HEK293T (cell line): ENCODE measurements around the gene BMP5.

Experiments
- CTCF ChIA-PET: fragments of 350-600 bp; formaldehyde crosslinking; extraction: SDS; loops from one replicate; lab custom pipeline; 2021; ENCODE audit warnings: antibody characterized with exemption, inconsistent platforms; lab: Yijun Ruan, JAX
- POLR2A ChIA-PET: fragments of 350-600 bp; formaldehyde crosslinking; extraction: SDS; loops from one replicate; lab custom pipeline; 2020; ENCODE audit warnings: antibody characterized with exemption, inconsistent platforms; lab: Yijun Ruan, JAX
- DNase-seq: peaks from one replicate; pipeline ENCODE4 v3.0.0; 2012; ENCODE audit warnings: mixed read lengths; ENCODE audit errors: extremely low spot score
- BHLHE40 ChIP-seq: fragments of 450-650 bp; IDR thresholded peaks from 2 replicates; pipeline ENCODE4 v1.6.1; 2016; ENCODE audit warnings: mild to moderate bottlenecking, moderate library complexity, borderline replicate concordance
- CTBP1 ChIP-seq: fragments of 450-650 bp; IDR thresholded peaks from 2 replicates; pipeline ENCODE4 v1.6.1; 2016; ENCODE audit warnings: borderline replicate concordance
- FOXA1 ChIP-seq: fragments of 450-650 bp; IDR thresholded peaks from 2 replicates; pipeline ENCODE4 v1.6.1; 2016; ENCODE audit warnings: mild to moderate bottlenecking
- FOXK2 ChIP-seq: fragments of 450-650 bp; IDR thresholded peaks from 2 replicates; pipeline ENCODE4 v1.6.1; 2016; ENCODE audit warnings: mild to moderate bottlenecking
- HDGF ChIP-seq: fragments of 450-650 bp; IDR thresholded peaks from 2 replicates; pipeline ENCODE4 v1.6.1; 2017; ENCODE audit warnings: antibody characterized with exemption, borderline replicate concordance
- L3MBTL2 ChIP-seq: fragments of 450-650 bp; conservative IDR thresholded peaks from 2 replicates; pipeline ENCODE4 v1.6.1; 2016; ENCODE audit warnings: mild to moderate bottlenecking
- LEF1 ChIP-seq: fragments of 450-650 bp; IDR thresholded peaks from 2 replicates; pipeline ENCODE4 v1.6.1; 2017; ENCODE audit warnings: mild to moderate bottlenecking, borderline replicate concordance
- NFRKB ChIP-seq: fragments of 450-650 bp; IDR thresholded peaks from 2 replicates; pipeline ENCODE4 v1.6.1; 2016; ENCODE audit warnings: mild to moderate bottlenecking, moderate library complexity
- SUZ12 ChIP-seq: fragments of 450-650 bp; IDR thresholded peaks from 2 replicates; pipeline ENCODE4 v1.6.1; 2016; ENCODE audit warnings: mild to moderate bottlenecking
- TARDBP ChIP-seq: fragments of 450-650 bp; IDR thresholded peaks from 2 replicates; pipeline ENCODE4 v1.6.1; 2016
- ZNF384 ChIP-seq: fragments of 450-650 bp; IDR thresholded peaks from 2 replicates; pipeline ENCODE4 v1.6.1; 2016

The BMP5 gene

GRCh38 chr6:55708711-55709110 lies 166.7 kb downstream of the BMP5 start:
- POLR2A ChIA-PET: no interaction called here
- TF ChIP-seq TARDBP (no peak), FOXK2 (no peak), NFRKB (no peak), ZNF384 (no peak)
- no peak for DNase-seq
- CTCF ChIA-PET: no interaction called here

DNA sequence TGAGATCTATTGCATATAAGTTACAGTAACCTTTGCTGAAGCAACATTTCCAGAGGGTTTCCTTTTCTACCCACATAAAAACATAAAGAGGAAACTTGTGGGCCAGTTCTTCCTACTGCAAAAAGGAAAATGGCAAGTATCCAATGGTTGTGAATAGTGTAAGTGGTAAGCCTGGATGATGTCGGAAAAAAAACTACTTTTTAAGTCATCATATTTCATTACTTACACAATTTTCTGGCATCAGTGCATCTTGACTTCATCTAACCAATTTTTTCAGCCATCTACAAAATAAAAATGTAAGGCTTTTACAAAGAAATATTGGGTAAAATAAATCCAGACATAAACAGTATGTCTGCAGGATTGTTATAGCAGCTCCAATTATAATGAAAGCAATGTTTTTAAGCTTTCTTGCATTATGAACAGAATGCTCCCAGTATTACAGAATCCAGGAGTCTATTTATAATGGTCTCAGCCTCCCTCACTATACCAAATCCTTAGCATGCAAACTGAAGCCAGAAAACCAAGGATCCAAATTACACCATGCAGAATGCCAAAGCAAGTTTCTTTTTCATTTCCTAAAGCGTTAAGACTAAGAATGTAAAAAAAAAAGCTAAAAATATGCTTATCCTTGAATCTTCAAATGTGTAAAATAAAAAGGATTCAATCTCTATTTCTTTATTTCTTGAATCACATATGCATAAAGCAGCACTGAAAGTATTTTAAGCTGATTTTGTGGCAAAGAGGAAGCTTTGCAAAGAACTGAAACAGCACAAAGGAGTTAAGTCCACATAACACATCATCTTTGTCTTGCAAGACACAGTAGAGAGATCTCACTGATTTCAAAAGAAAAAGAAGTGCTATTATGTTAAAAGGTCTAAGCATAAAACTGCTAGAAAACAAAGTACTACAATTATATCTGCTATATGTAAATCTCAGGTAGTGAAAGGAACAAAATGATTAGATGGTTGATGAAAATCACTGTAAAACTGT lies 169.6 kb downstream of the BMP5 start:
- POLR2A ChIA-PET: no interaction called here
- CTCF ChIA-PET: interaction anchor here (0.6 kb wide), 1 partner anchor 255 kb away, joined by 3 read pairs; no protein-coding TSS in a partner anchor
- TF ChIP-seq L3MBTL2: no peak
- no peak for TF ChIP-seq LEF1
- no peak for TF ChIP-seq SUZ12
- TF ChIP-seq HDGF: no peak
- TF ChIP-seq ZNF384: no peak
- TF ChIP-seq TARDBP: no peak
- no peak for DNase-seq

DNA sequence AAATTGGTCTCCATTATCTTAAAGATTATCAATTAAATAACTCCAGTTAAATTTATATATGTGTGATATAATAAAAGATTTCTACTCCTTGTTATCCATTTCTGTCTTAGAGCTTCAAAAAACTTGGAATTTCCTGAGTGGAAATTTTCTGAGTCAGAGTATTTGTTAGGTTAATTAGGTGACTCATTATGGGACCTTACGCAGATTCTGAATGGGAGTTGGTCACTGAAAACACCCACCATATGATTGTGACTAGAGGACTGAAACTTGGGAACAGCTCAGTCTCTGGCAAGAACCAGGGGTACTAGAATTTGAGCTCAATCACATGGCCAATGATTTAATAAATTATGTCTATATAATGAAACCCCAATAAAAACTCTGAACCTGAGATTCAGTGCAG lies 171.0 kb downstream of the BMP5 start:
- CTCF ChIA-PET: no interaction called here
- TF ChIP-seq BHLHE40 (no peak), LEF1 (no peak), FOXK2 (no peak), TARDBP (no peak), CTBP1 (no peak), SUZ12 (no peak), FOXA1 (no peak), HDGF (no peak), L3MBTL2 (no peak)
- POLR2A ChIA-PET: no interaction called here
- no peak for DNase-seq
